Choroid plexus epithelial cell (primary cell): Measurements from ENCODE around the gene ODC1.

Experiments used
- DNase-seq: peaks from one replicate; pipeline ENCODE4 v3.0.0-alpha.2; 2010; ENCODE audit warnings: low read depth
- H3K4me3 ChIP-seq: 2 replicates; pipeline ENCODE4 v1.5.1; 2011; ENCODE audit warnings: low read depth, mild to moderate bottlenecking, control low read depth, low read length, moderate library complexity
- CTCF ChIP-seq: conservative IDR thresholded peaks from 2 replicates; pipeline ENCODE4 v1.5.1; 2011; ENCODE audit warnings: low read depth, mild to moderate bottlenecking, control low read depth, inconsistent platforms, low read length, moderate library complexity

Gene ODC1

GRCh38 chr2:10392951-10393639 is 55.0 kb downstream of the ODC1 start:
- no peak for TF ChIP-seq CTCF
- H3K4me3 ChIP-seq = no peak overlapping the region
- no peak for DNase-seq

DNA sequence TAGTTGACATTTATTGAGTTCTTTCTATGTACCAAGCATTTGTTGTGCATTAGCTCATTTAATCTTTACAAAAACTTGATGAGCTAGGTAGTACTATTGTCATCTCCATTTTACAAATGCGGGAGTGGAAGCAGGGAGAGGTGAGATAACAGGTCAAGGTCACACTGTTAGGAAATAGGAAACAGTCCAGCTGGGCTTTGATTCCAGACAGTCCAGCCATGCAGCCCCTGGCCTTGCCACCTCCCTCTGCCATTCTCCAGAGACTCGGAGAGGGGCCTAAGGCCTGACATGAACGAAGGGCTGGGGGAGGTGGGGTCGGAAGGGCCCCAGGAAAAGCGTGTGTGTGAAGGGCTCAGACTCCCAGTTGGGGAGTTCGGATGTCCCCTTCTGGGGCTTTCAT is 55.6 kb downstream of the ODC1 start:
- no peak for DNase-seq
- H3K4me3 ChIP-seq = no peak overlapping the region
- TF ChIP-seq CTCF = no peak

GRCh38 chr2:10392100-10392499 is 56.0 kb downstream of the ODC1 start:
- H3K4me3 ChIP-seq = no peak overlapping the region
- TF ChIP-seq CTCF = no peak
- no peak for DNase-seq

DNA sequence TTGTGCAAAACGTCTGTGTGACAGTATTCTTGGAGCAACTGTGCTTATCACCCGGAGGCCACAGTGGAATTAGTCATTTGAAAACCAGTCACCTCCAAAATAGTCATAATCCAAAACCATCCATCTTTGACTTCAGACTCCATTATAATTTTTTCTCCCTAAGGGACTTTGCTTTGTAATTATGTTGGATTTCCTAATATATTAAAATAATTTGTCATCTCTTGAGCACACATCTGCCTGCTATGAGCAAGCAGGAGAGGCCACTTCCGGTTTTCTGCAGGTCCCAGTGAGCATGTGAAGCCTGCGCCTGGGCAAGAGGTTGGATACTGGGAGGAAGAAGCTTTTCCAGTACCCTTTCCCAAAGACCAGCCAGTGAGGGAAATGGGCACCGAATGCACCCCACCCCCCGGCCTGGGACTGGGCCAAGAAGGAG is 57.7 kb downstream of the ODC1 start:
- no peak for TF ChIP-seq CTCF
- no peak for DNase-seq
- no peak overlapping the region for H3K4me3 ChIP-seq
